HG03095 (cell line): ENCODE results near the gene KRTAP5-9.
"Not testable (repeated sequence)": the region's sequence is repeated elsewhere in the genome, so short reads cannot be mapped to it uniquely, and the experiment has no call there.

ENCODE experiments used
- ATAC-seq: cut with Tn5 transposase; IDR thresholded peaks from one replicate; pipeline ENCODE4 v1.9.1; 2021; ENCODE audit warnings: moderate library complexity; ENCODE audit not compliant: unreplicated experiment

Gene KRTAP5-9

GRCh38 chr11:71581826-71582225 is 33.6 kb downstream of the KRTAP5-9 start:
- ATAC-seq: no peak

- no peak for ATAC-seq
These were observed 34.2 kb downstream of the KRTAP5-9 start, which contains the start of gene KRTAP5-11 for GRCh38 chr11:71582309-71582895. Gene KRTAP5-11, minus strand, starts transcription at chr11:71582875. Its CDS starts 38 bp downstream, at chr11:71582837.

- not testable (repeated sequence) for ATAC-seq
These were observed 34.7 kb downstream of the KRTAP5-9 start for GRCh38 chr11:71582969-71583368.

- not testable (repeated sequence) for ATAC-seq
These were observed 37.5 kb downstream of the KRTAP5-9 start for GRCh38 chr11:71585673-71586072.

GRCh38 chr11:71588314-71588713 is 40.1 kb downstream of the KRTAP5-9 start:
- ATAC-seq: not testable (repeated sequence)

GRCh38 chr11:71588822-71589545 is 40.8 kb downstream of the KRTAP5-9 start:
- ATAC-seq: not testable (repeated sequence)

GRCh38 chr11:71589546-71589920 is 41.3 kb downstream of the KRTAP5-9 start:
- not testable (repeated sequence) for ATAC-seq
